Adrenal gland (tissue), 5 donors: Measurements from ENCODE around the gene AIFM3.

Experiments
- POLR2A ChIP-seq, 2 donors: fragments of 450-650 bp; IDR thresholded peaks; one replicate each; pipeline ENCODE4 v1.6.1; 2017; ENCODE audit warnings: antibody characterized with exemption in 2 of 2, mild to moderate bottlenecking in 2 of 2, moderate library complexity in 1 of 2
- TF ChIP-seq, protein P1 (sequence below), 6 experiments: fragments of 450-650 bp in 4 of 6; fragments of 200-600 bp in 2 of 6; sonication (generic) in 1 of 6; IDR thresholded peaks; 1 replicate in 5 of 6; 2 replicates in 1 of 6; pipeline versions ENCODE4 v1.5.1 to v1.8.0; 2016 to 2021; ENCODE audit warnings: antibody characterized with exemption in 6 of 6, mild to moderate bottlenecking in 2 of 6, moderate library complexity in 1 of 6
- donor health status: DM: no; HTN: no; CAD: no.

DNA sequence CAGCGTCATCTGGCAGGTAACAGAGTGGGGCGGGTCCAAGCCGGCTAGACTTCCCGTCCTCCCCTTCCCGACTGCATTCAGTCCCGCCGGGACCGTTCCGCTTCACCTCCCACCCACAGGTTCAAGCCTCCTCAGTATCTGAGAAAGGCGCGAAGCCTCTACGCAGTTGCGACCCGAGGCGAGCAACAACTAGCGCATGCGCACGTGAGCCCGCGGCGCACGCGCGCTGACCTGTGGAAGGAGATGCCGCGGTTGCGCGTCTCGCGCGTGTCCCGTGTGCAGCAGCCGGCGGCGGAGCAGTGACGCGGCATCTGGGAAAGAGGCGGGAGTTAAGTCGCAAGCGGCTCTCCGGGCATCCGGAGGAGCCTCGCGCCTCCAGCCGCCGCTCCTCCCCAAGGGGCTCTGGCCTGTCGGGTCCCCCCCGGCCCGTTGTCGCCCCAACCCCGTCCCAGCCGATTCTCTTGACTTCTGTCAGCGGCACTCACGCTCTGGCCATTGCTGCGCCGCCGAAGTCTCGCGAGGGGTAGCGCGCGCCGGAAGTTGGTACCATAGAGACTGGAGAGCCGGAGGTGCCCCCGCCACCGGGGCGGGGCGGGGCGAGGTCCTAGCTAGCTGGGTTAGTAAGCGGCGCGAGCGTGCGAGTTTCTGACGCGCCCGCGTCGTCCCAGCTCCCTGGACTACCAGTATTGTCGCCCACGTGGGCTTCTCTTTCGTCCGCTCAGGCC is 34.7 kb downstream of the AIFM3 start, which contains the start of gene THAP7:
- TF ChIP-seq, protein P1, sequence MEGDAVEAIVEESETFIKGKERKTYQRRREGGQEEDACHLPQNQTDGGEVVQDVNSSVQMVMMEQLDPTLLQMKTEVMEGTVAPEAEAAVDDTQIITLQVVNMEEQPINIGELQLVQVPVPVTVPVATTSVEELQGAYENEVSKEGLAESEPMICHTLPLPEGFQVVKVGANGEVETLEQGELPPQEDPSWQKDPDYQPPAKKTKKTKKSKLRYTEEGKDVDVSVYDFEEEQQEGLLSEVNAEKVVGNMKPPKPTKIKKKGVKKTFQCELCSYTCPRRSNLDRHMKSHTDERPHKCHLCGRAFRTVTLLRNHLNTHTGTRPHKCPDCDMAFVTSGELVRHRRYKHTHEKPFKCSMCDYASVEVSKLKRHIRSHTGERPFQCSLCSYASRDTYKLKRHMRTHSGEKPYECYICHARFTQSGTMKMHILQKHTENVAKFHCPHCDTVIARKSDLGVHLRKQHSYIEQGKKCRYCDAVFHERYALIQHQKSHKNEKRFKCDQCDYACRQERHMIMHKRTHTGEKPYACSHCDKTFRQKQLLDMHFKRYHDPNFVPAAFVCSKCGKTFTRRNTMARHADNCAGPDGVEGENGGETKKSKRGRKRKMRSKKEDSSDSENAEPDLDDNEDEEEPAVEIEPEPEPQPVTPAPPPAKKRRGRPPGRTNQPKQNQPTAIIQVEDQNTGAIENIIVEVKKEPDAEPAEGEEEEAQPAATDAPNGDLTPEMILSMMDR (IDR thresholded peaks at IDR 0.05): no peak
- peak; percentile 62 to 75 for TF ChIP-seq POLR2A (IDR thresholded peaks at IDR 0.05)
